Sigmoid colon (tissue), 4 donors: Measurements from ENCODE around the gene TNFRSF19.

Experiments
- CTCF ChIP-seq, 4 experiments: fragments of 450-650 bp in 3 of 4; fragments of 200-600 bp in 1 of 4; IDR thresholded peaks; one replicate each; pipeline ENCODE4 v1.5.1; 2016 to 2019; ENCODE audit warnings: antibody characterized with exemption in 4 of 4, mild to moderate bottlenecking in 3 of 4, moderate library complexity in 2 of 4
- EP300 ChIP-seq, 4 donors: sonication (generic); formaldehyde crosslinking; IDR thresholded peaks; one replicate each; pipeline ENCODE4 v1.6.1; 2017; ENCODE audit warnings: antibody characterized with exemption in 4 of 4
- POLR2AphosphoS5 ChIP-seq, 4 donors: sonication (generic); formaldehyde crosslinking; IDR thresholded peaks; one replicate each; pipeline ENCODE4 v1.6.1; 2017; ENCODE audit warnings: antibody characterized with exemption in 4 of 4

DNA sequence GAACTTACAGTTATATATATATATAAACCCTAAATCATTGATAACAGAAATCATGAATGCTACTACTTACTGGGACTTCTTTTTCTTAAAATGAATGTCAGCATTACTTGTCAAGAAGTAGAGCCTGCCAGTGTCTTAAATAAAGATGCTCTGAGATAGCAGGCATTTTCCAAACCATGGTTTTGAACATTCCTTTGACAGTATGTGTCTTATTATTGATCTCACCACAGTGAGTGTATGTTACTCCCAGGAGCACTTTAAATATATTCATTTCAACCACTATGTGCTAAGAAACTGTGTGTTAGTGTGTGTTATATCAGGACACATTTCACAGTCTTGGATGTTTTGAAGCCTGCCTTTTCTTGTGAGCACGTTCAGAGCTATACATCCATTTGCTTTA, 28.2 kb downstream of the TNFRSF19 start:
- TF ChIP-seq EP300 (IDR thresholded peaks at IDR 0.05): no peak
- no peak for TF ChIP-seq CTCF (IDR thresholded peaks at IDR 0.05)
- no peak for TF ChIP-seq POLR2AphosphoS5 (IDR thresholded peaks at IDR 0.05)
